Panc1 (cell line): ENCODE measurements around the gene STK32C. TPM values are rescaled to one million over a fixed set of nuclear protein-coding genes. Genes with fewer than 3 reads are reported as not detected.

Experiments
- ATAC-seq: fragments of 200-7000 bp; cut with Tn5 transposase; 2 replicates; pipeline ENCODE4 v1.9.1; 2020; ENCODE audit warnings: mild to moderate bottlenecking, moderate library complexity
- BruUV-seq: library from RNA; stranded (reverse); fragments of 400-500 nt; replicated peaks from 2 replicates; lab custom pipeline; 2021; lab: Mats Ljungman, UMichigan
- CTCF ChIA-PET: fragments of 300-600 bp; sonication (Branson Sonifier 250); formaldehyde crosslinking; loops from one replicate; lab custom pipeline; 2022; ENCODE audit warnings: antibody characterized with exemption; lab: Charles Lee
- POLR2A ChIA-PET: fragments of 300-600 bp; sonication (Branson Sonifier 250); formaldehyde crosslinking; loops from one replicate; lab custom pipeline; 2022; ENCODE audit warnings: antibody characterized with exemption; lab: Charles Lee
- DNase-seq: peaks from one replicate; pipeline ENCODE4 v3.0.0-alpha.2; 2010; ENCODE audit warnings: low read depth, low spot score
- H3K27ac ChIP-seq: 2 replicates; pipeline ENCODE4 v1.5.1; 2011; ENCODE audit warnings: mild to moderate bottlenecking, low read length, inconsistent platforms
- H3K27me3 ChIP-seq: fragments of 200-500 bp; sonication (Bioruptor generic); 2 replicates; pipeline ENCODE4 v1.6.0; 2014; ENCODE audit warnings: low read length, inconsistent platforms; ENCODE audit not compliant: control insufficient read depth, insufficient read depth
- H3K36me3 ChIP-seq: fragments of 200-500 bp; sonication (Bioruptor generic); 2 replicates; pipeline ENCODE4 v1.5.1; 2014; ENCODE audit warnings: inconsistent platforms, mild to moderate bottlenecking, low read length, moderate library complexity; ENCODE audit not compliant: control insufficient read depth, insufficient read depth
- H3K4me1 ChIP-seq: 2 replicates; pipeline ENCODE4 v1.5.1; 2011; ENCODE audit warnings: inconsistent platforms, mild to moderate bottlenecking, low read length, moderate library complexity; ENCODE audit not compliant: control insufficient read depth, insufficient read depth
- H3K4me3 ChIP-seq, 2 experiments: 2 replicates each; pipeline ENCODE4 v1.5.1; 2011 to 2012; ENCODE audit warnings: low read depth in 2 of 2, low read length in 2 of 2, mild to moderate bottlenecking in 2 of 2, inconsistent platforms in 1 of 2, moderate library complexity in 1 of 2
- H3K9me3 ChIP-seq: fragments of 200-500 bp; sonication (Bioruptor generic); 2 replicates; pipeline ENCODE4 v1.5.1; 2014; ENCODE audit warnings: low read depth, mild to moderate bottlenecking, inconsistent platforms, low read length, moderate library complexity; ENCODE audit not compliant: control insufficient read depth, insufficient read depth
- POLR2AphosphoS5 ChIP-seq: IDR thresholded peaks from 2 replicates; pipeline ENCODE4 v1.6.1; 2012; ENCODE audit warnings: mild to moderate bottlenecking, low read depth, low read length, moderate library complexity
- SIN3A ChIP-seq: IDR thresholded peaks from 2 replicates; pipeline ENCODE4 v1.6.1; 2012; ENCODE audit warnings: low read depth, mild to moderate bottlenecking, low read length, moderate library complexity, borderline replicate concordance; ENCODE audit not compliant: insufficient read depth
- TCF7L2 ChIP-seq: IDR thresholded peaks from 2 replicates; pipeline ENCODE4 v1.6.1; 2011; ENCODE audit warnings: mild to moderate bottlenecking, low read depth, low read length, inconsistent platforms
- in situ Hi-C: cut with HindIII; loops from 2 replicates; pipeline ENCODE4 v1.10.0; 2016; ENCODE audit warnings: low sequenced_read_pairs, low pct_unique_long_range_greater_than_20kb
- intact Hi-C: fragments of 100-400 bp; cut with micrococcal nuclease; formaldehyde crosslinking; loops from one replicate; pipeline ENCODE4 v1.10.0; 2022; ENCODE audit not compliant: unreplicated experiment
- total RNA-seq: library from RNA; stranded (reverse); gene quantifications from one replicate; pipeline ENCODE4 v1.2.1, GENCODE V29; 2021; ENCODE audit not compliant: unreplicated experiment
- TF ChIP-seq, protein P1 (sequence below): fragments of 450-650 bp; IDR thresholded peaks from 2 replicates; pipeline ENCODE4 v1.5.1; 2017; ENCODE audit warnings: mild to moderate bottlenecking
- TF ChIP-seq, protein P2 (sequence below), 2 experiments: IDR thresholded peaks; 2 replicates each; pipeline ENCODE4 v1.6.1; 2011 to 2012; ENCODE audit warnings: low read depth in 2 of 2, control low read depth in 1 of 2, low read length in 1 of 2, mild to moderate bottlenecking in 1 of 2, moderate library complexity in 1 of 2; ENCODE audit not compliant: insufficient read depth in 1 of 2

Gene STK32C
- total RNA-seq, 1 experiment from 2014 or later: 53.7 TPM

DNA sequence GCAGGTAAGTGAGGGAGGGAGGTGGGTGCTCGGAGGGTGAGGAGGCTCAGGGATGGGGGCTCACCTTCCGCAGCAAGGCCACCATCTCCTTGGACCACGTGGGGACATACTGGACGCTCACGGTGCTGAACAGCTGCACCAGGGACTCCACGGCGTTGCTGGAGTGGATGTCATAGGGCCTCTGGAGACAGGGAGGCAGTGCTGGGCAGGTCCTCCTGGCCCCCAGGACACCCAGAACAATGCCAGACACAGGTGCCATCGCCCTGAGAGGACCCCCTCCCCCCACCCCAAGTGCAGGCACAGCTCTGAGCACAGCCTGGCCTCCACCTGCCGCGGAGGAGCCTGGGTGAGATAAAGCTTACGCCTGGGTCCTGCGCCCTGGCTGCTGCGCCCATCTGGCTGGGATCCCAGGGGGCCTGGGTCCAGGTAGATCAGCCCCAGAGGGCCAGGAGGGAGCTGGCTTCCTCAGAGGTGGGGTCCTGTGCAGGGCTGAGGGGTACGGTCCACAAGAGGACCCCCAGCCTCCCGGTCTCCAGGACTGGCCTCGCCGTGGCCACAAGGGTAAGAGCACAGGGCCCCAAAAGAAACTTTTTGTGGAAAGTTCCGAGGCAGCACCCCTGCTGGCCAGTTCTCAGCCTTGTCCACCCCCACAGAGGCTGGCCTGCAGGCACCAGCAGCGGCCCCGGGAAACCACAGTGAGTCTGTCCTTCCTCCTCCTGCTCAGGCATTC is 83.2 kb downstream of the STK32C start:
- in situ Hi-C loops: no loop called here
- H3K27ac ChIP-seq: no peak overlapping the region
- TF ChIP-seq, protein P1, sequence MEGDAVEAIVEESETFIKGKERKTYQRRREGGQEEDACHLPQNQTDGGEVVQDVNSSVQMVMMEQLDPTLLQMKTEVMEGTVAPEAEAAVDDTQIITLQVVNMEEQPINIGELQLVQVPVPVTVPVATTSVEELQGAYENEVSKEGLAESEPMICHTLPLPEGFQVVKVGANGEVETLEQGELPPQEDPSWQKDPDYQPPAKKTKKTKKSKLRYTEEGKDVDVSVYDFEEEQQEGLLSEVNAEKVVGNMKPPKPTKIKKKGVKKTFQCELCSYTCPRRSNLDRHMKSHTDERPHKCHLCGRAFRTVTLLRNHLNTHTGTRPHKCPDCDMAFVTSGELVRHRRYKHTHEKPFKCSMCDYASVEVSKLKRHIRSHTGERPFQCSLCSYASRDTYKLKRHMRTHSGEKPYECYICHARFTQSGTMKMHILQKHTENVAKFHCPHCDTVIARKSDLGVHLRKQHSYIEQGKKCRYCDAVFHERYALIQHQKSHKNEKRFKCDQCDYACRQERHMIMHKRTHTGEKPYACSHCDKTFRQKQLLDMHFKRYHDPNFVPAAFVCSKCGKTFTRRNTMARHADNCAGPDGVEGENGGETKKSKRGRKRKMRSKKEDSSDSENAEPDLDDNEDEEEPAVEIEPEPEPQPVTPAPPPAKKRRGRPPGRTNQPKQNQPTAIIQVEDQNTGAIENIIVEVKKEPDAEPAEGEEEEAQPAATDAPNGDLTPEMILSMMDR: no peak
- TF ChIP-seq, protein P2, sequence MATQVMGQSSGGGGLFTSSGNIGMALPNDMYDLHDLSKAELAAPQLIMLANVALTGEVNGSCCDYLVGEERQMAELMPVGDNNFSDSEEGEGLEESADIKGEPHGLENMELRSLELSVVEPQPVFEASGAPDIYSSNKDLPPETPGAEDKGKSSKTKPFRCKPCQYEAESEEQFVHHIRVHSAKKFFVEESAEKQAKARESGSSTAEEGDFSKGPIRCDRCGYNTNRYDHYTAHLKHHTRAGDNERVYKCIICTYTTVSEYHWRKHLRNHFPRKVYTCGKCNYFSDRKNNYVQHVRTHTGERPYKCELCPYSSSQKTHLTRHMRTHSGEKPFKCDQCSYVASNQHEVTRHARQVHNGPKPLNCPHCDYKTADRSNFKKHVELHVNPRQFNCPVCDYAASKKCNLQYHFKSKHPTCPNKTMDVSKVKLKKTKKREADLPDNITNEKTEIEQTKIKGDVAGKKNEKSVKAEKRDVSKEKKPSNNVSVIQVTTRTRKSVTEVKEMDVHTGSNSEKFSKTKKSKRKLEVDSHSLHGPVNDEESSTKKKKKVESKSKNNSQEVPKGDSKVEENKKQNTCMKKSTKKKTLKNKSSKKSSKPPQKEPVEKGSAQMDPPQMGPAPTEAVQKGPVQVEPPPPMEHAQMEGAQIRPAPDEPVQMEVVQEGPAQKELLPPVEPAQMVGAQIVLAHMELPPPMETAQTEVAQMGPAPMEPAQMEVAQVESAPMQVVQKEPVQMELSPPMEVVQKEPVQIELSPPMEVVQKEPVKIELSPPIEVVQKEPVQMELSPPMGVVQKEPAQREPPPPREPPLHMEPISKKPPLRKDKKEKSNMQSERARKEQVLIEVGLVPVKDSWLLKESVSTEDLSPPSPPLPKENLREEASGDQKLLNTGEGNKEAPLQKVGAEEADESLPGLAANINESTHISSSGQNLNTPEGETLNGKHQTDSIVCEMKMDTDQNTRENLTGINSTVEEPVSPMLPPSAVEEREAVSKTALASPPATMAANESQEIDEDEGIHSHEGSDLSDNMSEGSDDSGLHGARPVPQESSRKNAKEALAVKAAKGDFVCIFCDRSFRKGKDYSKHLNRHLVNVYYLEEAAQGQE (IDR thresholded peaks at IDR 0.05; ENCODE audit: insufficient read depth in 1 of 2, low read depth in 2 of 2, low read length in 1 of 2): no peak
- TF ChIP-seq POLR2AphosphoS5 (no peak), SIN3A (no peak), TCF7L2 (no peak)
- CTCF ChIA-PET: no interaction called here
- H3K4me3 ChIP-seq: no peak overlapping the region
- 0 out of 2 replicates have a peak, but pooled peaks have one; percentile 7 for ATAC-seq
- H3K36me3 ChIP-seq: no peaks in the 10 kb centered on the region
- POLR2A ChIA-PET: interaction anchor here (0.6 kb wide), 1 partner anchor 83 kb away, joined by 4 read pairs; the partner anchor contains the start of gene STK32C
- no peak for DNase-seq
- peaks cover 8% of the 10 kb centered on the region for H3K4me1 ChIP-seq
- BruUV-seq: no TSS peak
- H3K9me3 ChIP-seq: no peaks in the 10 kb centered on the region
- H3K27me3 ChIP-seq: no peaks in the 10 kb centered on the region
- intact Hi-C loops: loop anchor here (5.0 kb wide), 2 partner anchors 108 to 228 kb away; partner anchors contain the start of gene LRRC27

DNA sequence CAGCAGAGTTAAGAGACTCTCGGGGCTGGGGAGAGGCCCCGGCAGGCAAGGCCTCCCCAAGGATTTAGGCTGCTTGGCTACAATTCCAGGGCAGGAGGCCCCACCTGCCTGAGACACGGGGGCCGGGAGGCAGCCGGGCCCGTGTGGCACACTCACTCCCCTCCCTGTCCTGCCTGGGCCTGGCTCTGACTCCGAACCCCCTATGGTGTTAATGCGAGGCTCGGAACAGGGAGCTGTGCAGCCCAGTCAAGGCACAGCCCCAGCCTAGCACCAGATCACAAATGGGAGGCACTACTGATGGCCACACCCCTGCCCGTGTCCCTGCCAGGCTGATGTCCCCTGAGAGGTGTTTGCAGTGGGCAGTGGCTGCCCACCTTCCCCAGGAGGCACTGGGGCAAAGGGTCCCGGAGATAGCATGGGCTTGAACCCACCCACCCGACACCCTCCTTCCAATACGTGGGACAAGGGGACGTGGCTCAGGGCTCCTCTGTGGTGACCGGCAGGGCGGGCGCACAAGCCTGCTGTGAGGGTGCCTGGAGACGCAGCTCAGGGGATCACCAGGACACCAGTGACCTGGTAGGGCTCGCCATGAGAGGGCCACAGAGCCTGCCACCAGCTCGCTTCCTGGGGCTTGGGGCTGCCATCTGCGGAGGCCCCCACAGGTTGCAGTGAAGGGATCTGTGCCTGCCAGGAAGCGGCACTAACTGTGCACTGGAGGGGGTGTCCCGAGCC is 84.0 kb downstream of the STK32C start:
- no peaks in the 10 kb centered on the region for H3K27me3 ChIP-seq
- in situ Hi-C loops (no loop called here), intact Hi-C loops (loop anchor here (1.0 to 5.0 kb wide), 3 partner anchors 109 to 229 kb away; partner anchors contain the start of gene LRRC27)
- peak overlapping the region; percentile 72 for H3K27ac ChIP-seq
- ATAC-seq (peak; percentile 47), DNase-seq (no peak)
- H3K36me3 ChIP-seq: no peaks in the 10 kb centered on the region
- H3K4me1 ChIP-seq: peaks cover 8% of the 10 kb centered on the region
- no peaks in the 10 kb centered on the region for H3K9me3 ChIP-seq
- ChIA-PET CTCF (no interaction called here), POLR2A (interaction anchor here (0.6 kb wide), 1 partner anchor 84 kb away, joined by 4 read pairs; the partner anchor contains the start of gene STK32C)
- TF ChIP-seq, protein P2 (IDR thresholded peaks at IDR 0.05; ENCODE audit: insufficient read depth in 1 of 2, low read depth in 2 of 2, low read length in 1 of 2): no peak
- TF ChIP-seq, protein P1: no peak
- TF ChIP-seq SIN3A (no peak), TCF7L2 (no peak), POLR2AphosphoS5 (no peak)
- H3K4me3 ChIP-seq: no peak overlapping the region
- BruUV-seq: no TSS peak
